Thymus (tissue), 11 donors: ENCODE results near the gene MEIS3. TPM values are rescaled to one million over a fixed set of nuclear protein-coding genes. Genes with fewer than 3 reads are reported as not detected.
"Not testable (repeated sequence)": the region's sequence is repeated elsewhere in the genome, so short reads cannot be mapped to it uniquely, and the experiment has no call there.

Experiments
- DNase-seq, 9 donors: peaks; one replicate each; pipeline ENCODE4 v3.0.0-alpha.2; 2013; ENCODE audit warnings: low spot score in 9 of 9, low read depth in 6 of 9, missing footprints in 1 of 9
- H3K27ac ChIP-seq, 2 donors: one replicate each; pipeline ENCODE4 v1.5.1; 2013; ENCODE audit warnings: control low read depth in 1 of 2, low read depth in 1 of 2, low read length in 1 of 2, mild to moderate bottlenecking in 1 of 2, moderate library complexity in 1 of 2
- H3K27me3 ChIP-seq, 2 donors: one replicate each; pipeline ENCODE4 v1.5.1; 2013; ENCODE audit warnings: low read length in 1 of 2; ENCODE audit not compliant: control insufficient read depth in 2 of 2, insufficient read depth in 1 of 2
- H3K36me3 ChIP-seq, 2 donors: one replicate each; pipeline ENCODE4 v1.5.1; 2013; ENCODE audit warnings: low read length in 1 of 2, mild to moderate bottlenecking in 1 of 2, moderate library complexity in 1 of 2; ENCODE audit not compliant: control insufficient read depth in 2 of 2, insufficient read depth in 2 of 2
- H3K4me1 ChIP-seq, 2 donors: one replicate each; pipeline ENCODE4 v1.5.1; 2013; ENCODE audit warnings: low read length in 2 of 2; ENCODE audit not compliant: control insufficient read depth in 2 of 2, insufficient read depth in 2 of 2
- H3K4me3 ChIP-seq, 2 donors: one replicate each; pipeline ENCODE4 v1.5.1; 2013; ENCODE audit warnings: low read length in 2 of 2, control low read depth in 1 of 2, mild to moderate bottlenecking in 1 of 2
- H3K9me3 ChIP-seq, 2 donors: one replicate each; pipeline ENCODE4 v1.5.1; 2013; ENCODE audit warnings: low read length in 1 of 2, mild to moderate bottlenecking in 1 of 2; ENCODE audit not compliant: control insufficient read depth in 2 of 2, insufficient read depth in 1 of 2
- WGBS: extraction: QIAGEN DNeasy Blood & Tissue Kit; methylation state at CpG from one replicate; pipeline ENCODE4 v1.1.7; 2013; 5-methylcytosine and 5-hydroxymethylcytosine counted together
- polyA plus RNA-seq: library from polyadenylated mRNA; stranded (reverse); fragments of 200-250 nt; gene quantifications from one replicate; pipeline ENCODE4 v1.2.3, GENCODE V29; 2013
- total RNA-seq: library from RNA; stranded (reverse); fragments of 120-200 nt; gene quantifications from one replicate; pipeline ENCODE4 v1.2.4, GENCODE V29; 2013
- donor health status: healthy.

Gene MEIS3
- total and polyA plus RNA-seq, 2 donors: 1.7 to 4.3 TPM

DNA sequence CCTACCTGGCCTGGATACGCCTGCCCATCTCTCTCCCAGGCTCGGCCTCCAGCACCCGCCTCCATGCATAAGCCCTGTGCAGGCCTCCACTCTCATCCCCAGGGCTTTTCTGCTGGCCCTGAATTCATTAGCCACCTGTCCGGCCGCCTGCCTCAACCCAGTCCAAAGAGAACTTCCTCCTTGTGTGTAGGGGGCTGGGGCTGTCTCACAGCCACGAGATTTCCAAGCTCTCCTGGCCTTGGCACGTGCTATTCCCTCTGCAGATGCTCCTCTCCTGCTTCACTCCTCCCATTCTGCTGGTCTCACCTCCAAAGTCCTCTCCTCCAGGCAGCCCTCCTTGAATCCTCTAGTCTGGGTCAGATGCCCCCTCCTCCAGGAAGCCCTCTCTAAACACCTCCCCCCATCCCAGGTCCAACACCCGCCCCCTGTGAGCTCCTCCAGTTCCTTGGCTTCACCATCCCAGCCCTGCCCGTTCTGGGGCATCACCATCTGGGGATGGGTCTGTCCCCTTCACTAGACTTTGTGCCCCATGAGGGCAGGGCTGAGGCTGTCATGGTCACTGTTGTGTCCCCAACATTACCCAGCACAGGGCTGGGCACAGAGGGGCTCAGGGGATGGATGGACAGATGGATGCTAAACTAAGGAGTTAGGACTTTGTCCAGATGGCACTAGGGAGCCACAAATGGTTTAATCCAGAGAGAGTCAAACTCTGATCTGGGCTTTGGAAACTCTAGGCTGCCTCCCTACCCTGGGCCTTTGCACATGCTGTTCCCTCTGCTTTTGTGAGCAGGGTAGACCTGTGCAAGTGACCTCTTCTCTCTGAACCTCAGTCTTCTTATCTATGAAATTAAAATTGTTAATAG, 14.8 kb downstream of the MEIS3 start:
- H3K9me3 ChIP-seq: no peaks in the 10 kb centered on the region
- peaks cover 12 to 47% of the 10 kb centered on the region in 2 donors for H3K27me3 ChIP-seq
- no peaks in the 10 kb centered on the region for H3K4me1 ChIP-seq
- no peak for DNase-seq
- no peaks in the 10 kb centered on the region for H3K36me3 ChIP-seq
- H3K27ac ChIP-seq: no peak overlapping the region
- H3K4me3 ChIP-seq: no peak overlapping the region
- 74% methylated on average over 9 of the region's 9 CpGs for WGBS

DNA sequence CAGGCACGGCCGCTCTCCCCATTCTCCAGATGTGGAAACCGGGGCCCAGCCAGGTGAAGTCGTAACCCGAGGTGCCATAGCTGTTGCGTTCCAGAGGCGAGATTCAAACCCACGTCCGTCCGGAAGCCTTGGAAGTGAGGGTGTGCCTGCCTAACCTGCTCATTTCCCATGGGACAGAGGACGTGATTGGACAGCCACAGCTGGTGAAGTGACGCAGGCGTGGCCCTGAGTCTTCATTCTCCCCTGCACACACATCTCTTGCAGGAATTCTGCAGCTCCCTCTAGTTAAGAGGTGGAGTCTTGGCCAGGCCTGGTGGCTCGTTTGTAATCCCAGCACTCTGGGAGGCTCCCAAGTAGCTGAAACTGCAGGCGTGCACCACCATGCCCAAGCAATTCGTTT, 16.8 kb downstream of the MEIS3 start:
- peaks cover 10 to 42% of the 10 kb centered on the region in 2 donors for H3K27me3 ChIP-seq
- H3K9me3 ChIP-seq: no peaks in the 10 kb centered on the region
- WGBS: 89% methylated on average over 16 of the region's 16 CpGs
- H3K27ac ChIP-seq: no peak overlapping the region
- H3K4me1 ChIP-seq: no peaks in the 10 kb centered on the region
- H3K36me3 ChIP-seq: no peaks in the 10 kb centered on the region
- no peak overlapping the region for H3K4me3 ChIP-seq
- DNase-seq: no peak

DNA sequence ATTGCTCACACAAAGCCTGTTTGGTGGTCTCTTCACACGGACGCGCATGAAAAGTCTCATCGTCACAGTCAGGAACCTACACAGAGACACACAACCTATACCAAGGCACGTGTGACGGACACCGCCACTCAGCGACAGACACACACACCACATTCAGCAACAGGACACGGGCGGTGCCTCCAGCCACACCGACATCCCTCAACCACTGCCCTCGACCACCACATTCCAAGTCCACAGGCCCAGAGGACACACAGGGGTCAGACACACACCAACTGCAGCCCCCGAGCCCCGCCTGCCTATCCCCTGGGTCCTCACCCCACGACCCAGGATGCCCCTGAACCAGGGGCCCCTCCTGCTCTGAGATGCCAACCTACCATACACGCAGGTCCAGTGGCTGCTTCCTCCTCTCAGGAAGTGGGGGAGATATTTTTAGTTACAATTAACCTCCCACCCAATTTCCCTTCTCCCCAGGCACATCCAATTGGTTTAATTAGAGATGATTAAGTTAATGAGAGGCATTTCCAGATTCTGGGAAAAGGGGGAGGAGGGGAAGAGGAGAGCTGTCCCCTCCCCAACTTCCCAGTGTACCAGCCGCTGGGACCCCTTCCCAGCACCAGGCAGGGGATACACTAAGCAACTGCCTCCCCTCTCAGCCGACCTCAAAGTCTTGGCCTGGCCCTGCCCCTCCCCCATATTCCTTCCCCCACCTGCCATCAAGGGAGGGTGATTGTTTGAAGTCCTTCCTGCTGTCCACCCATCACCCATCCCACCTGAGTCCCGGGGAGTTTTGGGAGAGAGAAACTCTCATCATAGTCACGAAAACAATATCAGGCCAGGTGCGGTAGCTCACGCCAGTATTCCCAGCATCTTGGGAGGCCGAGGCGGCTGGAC, 20.4 kb downstream of the MEIS3 start:
- DNase-seq: no peak
- Histone ChIP-seq H3K9me3 (no peaks in the 10 kb centered on the region), H3K27ac (no peak overlapping the region), H3K4me3 (no peak overlapping the region), H3K36me3 (no peaks in the 10 kb centered on the region), H3K27me3 (peaks cover 0 to 15% of the 10 kb centered on the region in 2 donors), H3K4me1 (no peaks in the 10 kb centered on the region)
- 72% methylated on average over 24 of the region's 24 CpGs for WGBS

DNA sequence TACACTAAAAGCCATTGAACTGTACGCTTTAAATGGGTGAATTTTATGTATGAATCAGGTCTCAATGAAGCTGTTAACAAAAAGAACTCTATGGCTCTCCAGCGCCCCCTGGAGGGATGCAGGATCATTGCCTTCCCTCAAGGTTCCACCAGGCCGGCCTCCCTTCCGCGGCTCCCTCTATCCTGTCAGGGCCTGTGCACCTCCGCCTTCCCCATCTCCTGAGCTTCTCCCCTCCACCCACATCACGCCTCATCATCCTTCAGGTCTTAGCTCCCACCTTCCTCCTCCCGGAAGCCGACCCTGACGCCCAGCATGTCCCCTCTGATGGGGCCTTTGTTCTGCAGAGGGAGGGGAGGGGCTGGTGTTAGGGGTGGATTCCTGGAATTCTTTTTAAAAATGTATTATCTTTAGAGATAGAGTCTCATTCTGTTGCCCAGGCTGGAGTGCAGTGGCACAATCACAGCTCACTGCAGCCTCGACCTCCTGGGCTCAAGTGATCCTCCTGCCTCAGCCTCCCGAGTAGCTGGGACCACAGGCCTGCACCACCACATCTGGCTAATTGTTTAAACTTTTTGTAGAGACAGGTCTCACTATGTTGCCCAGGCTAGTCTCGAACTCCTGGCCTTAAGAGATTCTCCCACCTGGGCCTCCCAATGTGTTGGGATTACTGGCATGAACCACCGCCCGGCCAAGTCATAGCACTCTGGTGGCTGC, 27.7 kb downstream of the MEIS3 start:
- WGBS: 39% methylated on average over 15 of the region's 15 CpGs
- no peaks in the 10 kb centered on the region for H3K9me3 ChIP-seq
- peak; percentile 18 to 75 (median 39) for DNase-seq
- H3K27ac ChIP-seq: no peak overlapping the region
- no peaks in the 10 kb centered on the region for H3K36me3 ChIP-seq
- H3K27me3 ChIP-seq: peaks cover 0 to 3% of the 10 kb centered on the region in 2 donors
- H3K4me1 ChIP-seq: no peaks in the 10 kb centered on the region
- H3K4me3 ChIP-seq: no peak overlapping the region

DNA sequence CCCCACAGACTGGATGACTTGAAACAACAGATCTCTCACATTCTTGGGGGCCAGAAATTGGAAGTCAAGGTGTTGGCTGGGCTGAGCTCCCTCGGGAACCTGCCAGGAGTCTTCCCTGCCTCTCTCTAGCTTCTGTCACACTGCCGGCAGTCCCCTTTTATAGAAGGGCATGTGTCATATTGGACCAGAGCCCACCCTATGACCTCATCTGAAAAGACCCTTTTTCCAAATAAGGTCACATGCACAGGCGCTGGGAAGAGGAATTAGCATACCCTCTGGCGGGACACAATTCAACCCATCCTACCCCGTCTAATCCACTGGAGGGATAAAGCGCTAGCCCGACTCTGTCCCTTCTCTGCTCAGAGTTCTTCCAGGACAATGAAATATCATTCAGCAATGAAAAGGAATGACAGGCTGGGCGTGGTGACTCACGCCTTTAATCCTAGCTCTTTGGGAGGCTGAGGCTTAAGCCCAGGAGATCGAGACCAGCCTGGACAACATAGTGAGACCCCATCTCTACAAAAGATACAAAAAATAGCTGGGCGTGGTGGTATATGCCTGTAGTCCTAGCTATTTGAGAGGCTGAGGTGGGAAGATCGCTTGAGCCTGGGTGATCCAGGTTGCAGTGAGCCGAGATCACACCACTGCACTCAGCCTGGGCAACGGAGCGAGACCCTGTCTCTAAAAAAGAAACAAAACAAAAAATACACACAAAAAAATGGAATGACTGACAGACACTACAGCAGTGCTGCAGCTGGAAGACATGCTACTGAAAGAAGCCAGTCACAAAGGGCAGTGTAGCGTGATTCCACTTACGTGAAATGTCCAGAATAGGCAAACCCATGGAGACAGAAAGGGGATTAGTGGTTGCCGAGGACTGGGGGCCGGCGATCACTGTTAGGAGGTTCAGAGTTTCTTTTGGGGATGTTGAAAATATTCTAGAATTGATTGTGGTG, 28.5 kb downstream of the MEIS3 start:
- H3K9me3 ChIP-seq: no peaks in the 10 kb centered on the region
- H3K36me3 ChIP-seq: no peaks in the 10 kb centered on the region
- 90% methylated on average over 20 of the region's 20 CpGs for WGBS
- H3K27me3 ChIP-seq: peaks cover 0 to 3% of the 10 kb centered on the region in 2 donors
- no peak for DNase-seq
- H3K27ac ChIP-seq: no peak overlapping the region
- no peaks in the 10 kb centered on the region for H3K4me1 ChIP-seq
- no peak overlapping the region for H3K4me3 ChIP-seq

DNA sequence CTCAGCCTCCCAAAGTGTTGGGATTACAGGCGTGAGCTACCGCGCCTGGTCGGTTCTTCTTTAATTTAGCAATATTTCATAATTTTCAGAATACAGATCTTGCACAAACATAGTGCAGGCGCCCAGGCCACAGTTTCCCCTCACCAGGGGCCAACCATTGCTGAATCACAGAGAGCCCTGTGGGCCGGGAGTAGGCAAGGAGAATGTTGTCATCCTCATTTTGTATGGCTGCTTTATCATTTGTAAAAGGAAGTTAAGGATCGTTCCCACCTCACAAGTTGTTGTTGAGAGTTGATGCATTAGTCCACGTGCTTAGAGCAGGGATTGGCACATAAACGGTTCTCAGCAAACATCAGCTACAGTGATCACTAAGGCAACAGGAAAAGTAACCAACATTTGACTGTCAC, 30.2 kb downstream of the MEIS3 start:
- Histone ChIP-seq H3K27me3 (peaks cover 0 to 3% of the 10 kb centered on the region in 2 donors), H3K4me1 (no peaks in the 10 kb centered on the region), H3K4me3 (no peak overlapping the region), H3K36me3 (no peaks in the 10 kb centered on the region), H3K27ac (no peak overlapping the region), H3K9me3 (no peaks in the 10 kb centered on the region)
- DNase-seq: no peak
- 89% methylated on average over 9 of the region's 9 CpGs for WGBS

DNA sequence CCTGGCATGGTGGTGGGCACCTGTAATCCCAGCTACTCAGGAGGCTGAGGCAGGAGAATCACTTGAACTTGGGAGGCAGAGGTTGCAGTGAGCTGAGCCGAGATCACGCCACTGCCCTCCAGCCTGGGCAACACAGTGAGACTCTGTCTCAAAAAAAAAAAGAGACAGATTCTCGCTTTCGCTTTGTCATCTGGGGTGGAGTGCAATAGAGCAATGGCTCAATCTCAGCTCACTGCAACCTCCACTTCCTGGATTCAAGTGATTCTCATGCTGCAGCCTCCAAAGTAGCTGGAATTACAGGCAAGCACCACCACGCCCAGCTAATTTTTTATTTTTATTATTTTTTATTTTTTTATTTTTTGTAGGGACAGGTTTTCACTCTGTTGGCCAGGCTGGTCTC, 30.6 kb downstream of the MEIS3 start:
- H3K9me3 ChIP-seq, H3K4me1 ChIP-seq, H3K36me3 ChIP-seq, H3K4me3 ChIP-seq, DNase-seq, H3K27me3 ChIP-seq, H3K27ac ChIP-seq: not testable (repeated sequence)
- WGBS: 96% methylated on average over 5 of the region's 5 CpGs

DNA sequence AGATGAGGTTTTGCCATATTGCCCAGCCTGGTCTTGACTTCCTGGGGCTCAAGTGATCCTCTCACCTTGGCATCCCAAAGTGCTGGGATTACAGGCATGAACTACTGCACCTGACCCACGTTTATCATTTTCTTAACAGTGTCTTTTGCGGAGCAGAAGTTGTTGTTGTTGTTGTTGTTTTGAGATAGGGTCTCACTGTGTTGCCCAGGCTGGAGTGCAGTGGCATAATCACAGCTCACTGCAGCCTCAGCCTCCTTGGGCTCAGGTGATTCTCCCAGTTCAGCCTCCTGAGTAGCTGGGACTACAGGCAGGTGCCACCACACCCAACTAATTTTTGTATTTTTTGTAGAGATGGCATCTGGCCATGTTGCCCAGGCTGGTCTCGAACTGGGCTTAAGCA, 31.7 kb downstream of the MEIS3 start:
- not testable (repeated sequence) for H3K9me3 ChIP-seq, H3K36me3 ChIP-seq, H3K27me3 ChIP-seq, H3K27ac ChIP-seq, DNase-seq, H3K4me1 ChIP-seq, H3K4me3 ChIP-seq
- WGBS: 92% methylated on average over 3 of the region's 3 CpGs
